Astrocyte (in vitro differentiated cells and primary cell): Measurements from ENCODE around the gene SSR4. TPM values are rescaled to one million over a fixed set of nuclear protein-coding genes. Genes with fewer than 3 reads are reported as not detected.

Source experiments
- DNase-seq: peaks from one replicate; pipeline ENCODE4 v3.0.0-alpha.2; 2010; ENCODE audit warnings: low read depth
- FAIRE-seq: peaks from 2 replicates; lab custom pipeline; 2011; peaks lifted over from hg19 to GRCh38; lab: Jason Lieb, UNC
- H2AFZ ChIP-seq: 2 replicates; pipeline ENCODE4 v1.6.0; 2012; ENCODE audit warnings: low read depth, low read length, inconsistent platforms
- H3K27ac ChIP-seq: 2 replicates; pipeline ENCODE4 v1.5.1; 2011; ENCODE audit warnings: low read depth, low read length, inconsistent platforms
- H3K27me3 ChIP-seq: 2 replicates; pipeline ENCODE4 v1.6.0; 2011; ENCODE audit warnings: low read length, inconsistent platforms; ENCODE audit not compliant: insufficient read depth
- H3K36me3 ChIP-seq: 2 replicates; pipeline ENCODE4 v1.5.1; 2011; ENCODE audit warnings: low read length, inconsistent platforms; ENCODE audit not compliant: insufficient read depth
- H3K4me1 ChIP-seq: 2 replicates; pipeline ENCODE4 v1.5.1; 2011; ENCODE audit warnings: low read length, inconsistent platforms; ENCODE audit not compliant: insufficient read depth
- H3K4me2 ChIP-seq: 2 replicates; pipeline ENCODE4 v1.6.0; 2012; ENCODE audit warnings: low read length, inconsistent platforms
- H3K4me3 ChIP-seq: 2 replicates; pipeline ENCODE4 v1.5.1; 2011; ENCODE audit warnings: low read depth, mild to moderate bottlenecking, low read length, inconsistent platforms; ENCODE audit not compliant: insufficient read depth
- H3K79me2 ChIP-seq: 2 replicates; pipeline ENCODE4 v1.6.0; 2012; ENCODE audit warnings: mild to moderate bottlenecking, low read length, inconsistent platforms; ENCODE audit not compliant: insufficient read depth
- H3K9ac ChIP-seq: 2 replicates; pipeline ENCODE4 v1.6.0; 2012; ENCODE audit warnings: mild to moderate bottlenecking, low read length, inconsistent platforms
- H3K9me3 ChIP-seq: 2 replicates; pipeline ENCODE4 v1.5.1; 2012; ENCODE audit warnings: low read depth, mild to moderate bottlenecking, low read length, inconsistent platforms; ENCODE audit not compliant: insufficient read depth
- H4K20me1 ChIP-seq: 2 replicates; pipeline ENCODE4 v1.6.0; 2012; ENCODE audit warnings: low read length, inconsistent platforms; ENCODE audit not compliant: insufficient read depth
- H3K27ac Mint-ChIP-seq: one replicate; pipeline ENCODE4 v1.8.0; 2021; ENCODE audit warnings: mild to moderate bottlenecking, mixed read lengths; ENCODE audit not compliant: unreplicated experiment
- H3K27me3 Mint-ChIP-seq: one replicate; pipeline ENCODE4 v1.8.0; 2021; ENCODE audit warnings: low read depth, mixed read lengths; ENCODE audit not compliant: unreplicated experiment
- H3K36me3 Mint-ChIP-seq: one replicate; pipeline ENCODE4 v1.8.0; 2021; ENCODE audit warnings: low read depth, mixed read lengths; ENCODE audit not compliant: unreplicated experiment
- H3K4me1 Mint-ChIP-seq: one replicate; pipeline ENCODE4 v1.8.0; 2021; ENCODE audit warnings: low read depth, mixed read lengths; ENCODE audit not compliant: unreplicated experiment
- H3K4me3 Mint-ChIP-seq: one replicate; pipeline ENCODE4 v1.8.0; 2021; ENCODE audit warnings: mild to moderate bottlenecking, moderate library complexity, mixed read lengths; ENCODE audit not compliant: unreplicated experiment
- H3K9me3 Mint-ChIP-seq: one replicate; pipeline ENCODE4 v1.8.0; 2021; ENCODE audit warnings: mild to moderate bottlenecking, mixed read lengths; ENCODE audit not compliant: unreplicated experiment
- EZH2 ChIP-seq: IDR thresholded peaks from 2 replicates; pipeline ENCODE4 v1.6.1; 2012; ENCODE audit warnings: mild to moderate bottlenecking, low read length, inconsistent platforms; ENCODE audit not compliant: insufficient read depth
- total RNA-seq: library from RNA; stranded (reverse); gene quantifications from 2 replicates; pipeline ENCODE4 v1.2.1, GENCODE V29; 2021
- TF ChIP-seq, protein P1 (sequence below): IDR thresholded peaks from 2 replicates; pipeline ENCODE4 v1.5.1; 2011; ENCODE audit warnings: low read depth, mild to moderate bottlenecking, inconsistent platforms, low read length, moderate library complexity; ENCODE audit not compliant: insufficient read depth

The SSR4 gene
- total RNA-seq, 1 donor from 2014 or later: 252 TPM

DNA sequence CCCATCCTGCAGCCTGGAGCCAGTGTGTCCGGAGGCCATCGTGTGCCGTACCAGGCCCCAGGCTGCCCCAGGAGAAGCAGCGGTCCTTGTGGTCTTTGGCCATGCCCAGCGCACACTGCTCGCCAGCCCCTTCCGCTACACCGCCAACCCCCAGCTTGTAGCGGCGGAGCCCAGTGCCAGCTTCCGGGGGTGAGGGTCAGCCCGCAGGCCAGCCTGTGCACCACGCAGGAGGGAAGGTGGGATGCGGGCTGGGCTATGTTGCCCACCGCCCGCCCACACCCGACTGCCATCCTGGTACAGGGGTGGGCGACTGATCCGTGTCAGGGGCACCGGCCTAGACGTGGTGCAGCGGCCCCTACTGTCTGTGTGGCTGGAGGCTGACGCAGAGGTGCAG, 21.3 kb upstream of the SSR4 start:
- no peaks in the 10 kb centered on the region for H3K4me1 Mint-ChIP-seq
- no peak overlapping the region for H3K27ac ChIP-seq
- H3K79me2 ChIP-seq: no peaks in the 10 kb centered on the region
- no peak overlapping the region for H2AFZ ChIP-seq
- no peak overlapping the region for H3K4me3 Mint-ChIP-seq
- H3K27me3 ChIP-seq: no peaks in the 10 kb centered on the region
- no peak overlapping the region for H3K4me2 ChIP-seq
- H3K36me3 Mint-ChIP-seq: no peaks in the 10 kb centered on the region
- no peak for DNase-seq
- no peaks in the 10 kb centered on the region for H3K36me3 ChIP-seq
- H3K9me3 Mint-ChIP-seq: no peaks in the 10 kb centered on the region
- no peaks in the 10 kb centered on the region for H3K9me3 ChIP-seq
- no peaks in the 10 kb centered on the region for H3K27me3 Mint-ChIP-seq
- no peaks in the 10 kb centered on the region for H3K4me1 ChIP-seq
- H4K20me1 ChIP-seq: no peaks in the 10 kb centered on the region
- no peak for FAIRE-seq
- no peak overlapping the region for H3K27ac Mint-ChIP-seq
- TF ChIP-seq EZH2: no peak
- TF ChIP-seq, protein P1, sequence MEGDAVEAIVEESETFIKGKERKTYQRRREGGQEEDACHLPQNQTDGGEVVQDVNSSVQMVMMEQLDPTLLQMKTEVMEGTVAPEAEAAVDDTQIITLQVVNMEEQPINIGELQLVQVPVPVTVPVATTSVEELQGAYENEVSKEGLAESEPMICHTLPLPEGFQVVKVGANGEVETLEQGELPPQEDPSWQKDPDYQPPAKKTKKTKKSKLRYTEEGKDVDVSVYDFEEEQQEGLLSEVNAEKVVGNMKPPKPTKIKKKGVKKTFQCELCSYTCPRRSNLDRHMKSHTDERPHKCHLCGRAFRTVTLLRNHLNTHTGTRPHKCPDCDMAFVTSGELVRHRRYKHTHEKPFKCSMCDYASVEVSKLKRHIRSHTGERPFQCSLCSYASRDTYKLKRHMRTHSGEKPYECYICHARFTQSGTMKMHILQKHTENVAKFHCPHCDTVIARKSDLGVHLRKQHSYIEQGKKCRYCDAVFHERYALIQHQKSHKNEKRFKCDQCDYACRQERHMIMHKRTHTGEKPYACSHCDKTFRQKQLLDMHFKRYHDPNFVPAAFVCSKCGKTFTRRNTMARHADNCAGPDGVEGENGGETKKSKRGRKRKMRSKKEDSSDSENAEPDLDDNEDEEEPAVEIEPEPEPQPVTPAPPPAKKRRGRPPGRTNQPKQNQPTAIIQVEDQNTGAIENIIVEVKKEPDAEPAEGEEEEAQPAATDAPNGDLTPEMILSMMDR: no peak
- no peak overlapping the region for H3K9ac ChIP-seq
- H3K4me3 ChIP-seq: no peak overlapping the region

- H3K27ac Mint-ChIP-seq: no peak overlapping the region
- no peaks in the 10 kb centered on the region for H3K9me3 Mint-ChIP-seq
- Histone ChIP-seq H4K20me1 (no peaks in the 10 kb centered on the region), H3K36me3 (no peaks in the 10 kb centered on the region), H3K4me1 (no peaks in the 10 kb centered on the region), H2AFZ (no peak overlapping the region), H3K27me3 (no peaks in the 10 kb centered on the region), H3K4me3 (no peak overlapping the region), H3K9ac (no peak overlapping the region), H3K9me3 (no peaks in the 10 kb centered on the region), H3K27ac (no peak overlapping the region), H3K79me2 (no peaks in the 10 kb centered on the region), H3K4me2 (no peak overlapping the region)
- no peak for DNase-seq
- FAIRE-seq: no peak
- no peaks in the 10 kb centered on the region for H3K36me3 Mint-ChIP-seq
- no peaks in the 10 kb centered on the region for H3K27me3 Mint-ChIP-seq
- H3K4me1 Mint-ChIP-seq: no peaks in the 10 kb centered on the region
- no peak overlapping the region for H3K4me3 Mint-ChIP-seq
- TF ChIP-seq, protein P1: no peak
- no peak for TF ChIP-seq EZH2
Observed at GRCh38 chrX:153773741-153774575, 20.5 kb upstream of the SSR4 start.

DNA sequence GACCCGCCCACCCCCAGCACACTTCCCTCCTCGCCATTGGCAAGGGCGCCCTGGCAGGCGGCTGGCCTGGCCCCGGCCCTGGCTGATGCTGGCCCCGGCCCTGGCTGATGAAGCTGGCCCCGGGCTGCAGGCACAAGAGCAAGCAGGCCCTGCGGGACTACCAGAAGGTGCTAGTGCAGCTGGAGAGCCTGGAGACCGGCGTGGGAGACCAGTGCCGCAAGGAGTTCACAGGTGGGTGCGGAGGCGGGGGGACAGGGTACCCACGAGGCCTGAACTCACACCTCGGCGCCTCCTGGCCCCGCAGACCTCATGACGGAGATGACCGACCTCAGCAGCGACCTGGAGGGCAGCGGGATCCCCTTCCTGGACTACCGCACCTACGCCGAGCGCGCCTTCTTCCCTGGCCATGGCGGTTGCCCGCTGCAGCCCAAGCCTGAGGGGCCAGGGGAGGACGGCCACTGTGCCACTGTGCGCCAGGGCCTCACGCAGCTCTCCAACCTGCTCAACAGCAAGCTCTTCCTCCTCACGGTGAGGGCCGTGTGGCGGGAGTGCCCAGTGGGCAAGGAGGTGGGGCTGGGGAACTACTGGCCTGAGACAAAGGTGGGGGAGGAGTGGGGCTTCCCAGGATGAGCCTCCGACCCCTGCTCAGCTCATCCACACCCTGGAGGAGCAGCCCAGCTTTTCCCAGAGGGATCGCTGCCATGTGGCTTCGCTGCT, 19.7 kb upstream of the SSR4 start:
- Histone ChIP-seq H3K4me3 (no peak overlapping the region), H3K27me3 (no peaks in the 10 kb centered on the region), H3K4me2 (no peak overlapping the region), H3K4me1 (no peaks in the 10 kb centered on the region), H4K20me1 (no peaks in the 10 kb centered on the region), H2AFZ (no peak overlapping the region), H3K36me3 (no peaks in the 10 kb centered on the region), H3K79me2 (no peaks in the 10 kb centered on the region), H3K9me3 (no peaks in the 10 kb centered on the region), H3K27ac (no peak overlapping the region), H3K9ac (no peak overlapping the region)
- Mint-ChIP-seq H3K4me3 (no peak overlapping the region), H3K36me3 (no peaks in the 10 kb centered on the region), H3K27me3 (no peaks in the 10 kb centered on the region), H3K27ac (no peak overlapping the region), H3K9me3 (no peaks in the 10 kb centered on the region), H3K4me1 (no peaks in the 10 kb centered on the region)
- TF ChIP-seq, protein P1: no peak
- no peak for TF ChIP-seq EZH2
- no peak for DNase-seq
- FAIRE-seq: no peak
